HFFc6 (cell line): ENCODE measurements around the gene UBR4. TPM values are rescaled to one million over a fixed set of nuclear protein-coding genes. Genes with fewer than 3 reads are reported as not detected.

Source experiments
- DNase-seq: peaks from one replicate; pipeline ENCODE4 v3.0.0-alpha.2; 2018
- H3K27ac Mint-ChIP-seq: 2 replicates; pipeline ENCODE4 v1.8.0; 2020; ENCODE audit warnings: mild to moderate bottlenecking, mixed read lengths
- H3K27me3 Mint-ChIP-seq: 2 replicates; pipeline ENCODE4 v1.8.0; 2021; ENCODE audit warnings: mild to moderate bottlenecking, moderate library complexity, mixed read lengths; ENCODE audit not compliant: insufficient read depth
- H3K36me3 Mint-ChIP-seq: 2 replicates; pipeline ENCODE4 v1.8.0; 2021; ENCODE audit warnings: low read depth, mixed read lengths
- H3K4me1 Mint-ChIP-seq: 2 replicates; pipeline ENCODE4 v1.8.0; 2020; ENCODE audit warnings: low read depth, mixed read lengths
- H3K4me3 Mint-ChIP-seq: 2 replicates; pipeline ENCODE4 v1.8.0; 2020; ENCODE audit warnings: mild to moderate bottlenecking, moderate library complexity, mixed read lengths
- H3K9me3 Mint-ChIP-seq: 2 replicates; pipeline ENCODE4 v1.8.0; 2020; ENCODE audit warnings: mild to moderate bottlenecking, mixed read lengths
- CTCF ChIP-seq: fragments of 200-600 bp; sonication (generic); IDR thresholded peaks from 2 replicates; pipeline ENCODE4 v1.5.0; 2021; ENCODE audit warnings: antibody characterized with exemption, mild to moderate bottlenecking
- total RNA-seq, 6 experiments: library from RNA; stranded (reverse); fragmentation: NEBNext Ultra II Directional; extraction: Animal tissue kit (Norgen Biotek cat#: 25700); gene quantifications; 2 replicates in 1 of 6; 3 replicates in 5 of 6; pipeline ENCODE4 v1.2.3, GENCODE V29; 2021

UBR4 gene
- total RNA-seq, 6 experiments from 2014 or later, result 74.2 to 116 (median 88.6) TPM

- no peaks in the 10 kb centered on the region for H3K9me3 Mint-ChIP-seq
- no peak for TF ChIP-seq CTCF
- peaks cover 23% of the 10 kb centered on the region for H3K27me3 Mint-ChIP-seq
- DNase-seq, result no peak
- no peak overlapping the region for H3K4me3 Mint-ChIP-seq
- H3K27ac Mint-ChIP-seq, result no peak overlapping the region; the same call in 1 of the 2 replicates
- peaks cover 17% of the 10 kb centered on the region for H3K36me3 Mint-ChIP-seq
- peaks cover 5% of the 10 kb centered on the region; the same call in 1 of the 2 replicates for H3K4me1 Mint-ChIP-seq
Observed at GRCh38 chr1:19070197-19070651, 139.8 kb downstream of the UBR4 start.

- no peak for DNase-seq
- TF ChIP-seq CTCF, result no peak
- no peak overlapping the region for H3K27ac Mint-ChIP-seq
- peaks cover 23% of the 10 kb centered on the region for H3K27me3 Mint-ChIP-seq
- H3K36me3 Mint-ChIP-seq, result peaks cover 4% of the 10 kb centered on the region; the same call in 1 of the 2 replicates
- no peak overlapping the region for H3K4me3 Mint-ChIP-seq
- peaks cover 5% of the 10 kb centered on the region; the same call in 1 of the 2 replicates for H3K4me1 Mint-ChIP-seq
- H3K9me3 Mint-ChIP-seq, result no peaks in the 10 kb centered on the region
Observed at GRCh38 chr1:19068639-19069276, 141.3 kb downstream of the UBR4 start.

GRCh38 chr1:19067912-19068638 is 142.0 kb downstream of the UBR4 start:
- Mint-ChIP-seq H3K36me3 (peaks cover 3% of the 10 kb centered on the region; the same call in 1 of the 2 replicates), H3K27ac (no peak overlapping the region), H3K4me1 (peaks cover 5% of the 10 kb centered on the region; the same call in 1 of the 2 replicates), H3K4me3 (no peak overlapping the region), H3K9me3 (no peaks in the 10 kb centered on the region), H3K27me3 (peaks cover 23% of the 10 kb centered on the region)
- no peak for DNase-seq
- TF ChIP-seq CTCF, result no peak

- DNase-seq, result no peak
- Mint-ChIP-seq H3K4me3 (no peak overlapping the region), H3K4me1 (peaks cover 5% of the 10 kb centered on the region; the same call in 1 of the 2 replicates), H3K9me3 (no peaks in the 10 kb centered on the region), H3K27ac (no peak overlapping the region), H3K36me3 (no peaks in the 10 kb centered on the region), H3K27me3 (peaks cover 21% of the 10 kb centered on the region)
- TF ChIP-seq CTCF, result no peak; the same call in 1 of the 2 replicates
Observed at GRCh38 chr1:19067182-19067911, 142.7 kb downstream of the UBR4 start.

GRCh38 chr1:19066874-19067181 is 143.2 kb downstream of the UBR4 start:
- Mint-ChIP-seq H3K9me3 (no peaks in the 10 kb centered on the region), H3K4me3 (no peak overlapping the region), H3K27ac (no peak overlapping the region), H3K27me3 (peaks cover 22% of the 10 kb centered on the region), H3K4me1 (peaks cover 5% of the 10 kb centered on the region; the same call in 1 of the 2 replicates), H3K36me3 (no peaks in the 10 kb centered on the region)
- no peak for TF ChIP-seq CTCF
- DNase-seq, result no peak
